Measurements from ENCODE around the gene PSMG3. TPM values are rescaled to one million over a fixed set of nuclear protein-coding genes. Genes with fewer than 3 reads are reported as not detected.

PSMG3 gene
- total RNA-seq, 1 experiment from 2014 or later, result 63.0 TPM

GRCh38 chr7:1604383-1604782 lies 34.6 kb upstream of the PSMG3 start:
- Histone ChIP-seq H3K23me2 (ENCODE audit: insufficient read length, low read depth, low read length, poor library complexity, severe bottlenecking) (no peaks in the 10 kb centered on the region), H3K4me2 (ENCODE audit: insufficient read depth, insufficient read length, low read length) (no peak overlapping the region), H2BK20ac (ENCODE audit: low read depth, low read length, poor library complexity, severe bottlenecking) (no peak overlapping the region), H3K23ac (ENCODE audit: insufficient read length, low read depth, low read length) (no peak overlapping the region), H4K91ac (ENCODE audit: insufficient read length, low read depth, low read length) (no peak overlapping the region), H4K8ac (replicated peaks; ENCODE audit: insufficient read length, low read depth, low read length) (no peak overlapping the region), H4K20me1 (ENCODE audit: control insufficient read depth, insufficient read depth, insufficient read length) (no peaks in the 10 kb centered on the region), H3K27ac (ENCODE audit: insufficient read length, low read depth, low read length) (no peak overlapping the region), H2BK5ac (ENCODE audit: insufficient read length, low read length) (no peak overlapping the region), H3K4me1 (ENCODE audit: insufficient read depth, low read length) (no peaks in the 10 kb centered on the region), H3K79me1 (ENCODE audit: insufficient read depth, low read depth, low read length, poor library complexity, severe bottlenecking) (no peaks in the 10 kb centered on the region), H3T11ph (ENCODE audit: low read length) (no peak overlapping the region), H3K9ac (ENCODE audit: extremely low read depth, insufficient read length, low read length) (no peak overlapping the region), H3K14ac (ENCODE audit: insufficient read depth, low read length) (no peak overlapping the region; the same call in 1 of the 2 replicates), H2BK120ac (ENCODE audit: low read depth, low read length, poor library complexity, severe bottlenecking) (no peak overlapping the region), H2AFZ (ENCODE audit: low read length) (no peak overlapping the region), H2BK15ac (ENCODE audit: low read depth, low read length) (no peak overlapping the region), H3K9me3 (ENCODE audit: control insufficient read depth, low read depth, low read length) (no peaks in the 10 kb centered on the region), H3K56ac (ENCODE audit: insufficient read length, low read depth, low read length) (no peak overlapping the region), H3K79me2 (ENCODE audit: insufficient read depth, low read length) (no peaks in the 10 kb centered on the region), H2AK5ac (ENCODE audit: insufficient read length, low read length) (no peak overlapping the region), H3K27me3 (ENCODE audit: insufficient read depth, low read length) (no peaks in the 10 kb centered on the region), H3K18ac (ENCODE audit: insufficient read length, low read depth, low read length) (no peak overlapping the region), H3K4ac (ENCODE audit: low read depth, low read length) (no peak overlapping the region), H2BK12ac (ENCODE audit: insufficient read length, low read depth, low read length) (no peak overlapping the region), H4K5ac (ENCODE audit: insufficient read length, low read depth, low read length) (no peak overlapping the region)
- no peak for DNase-seq
- TF ChIP-seq CTCF (conservative IDR thresholded peaks at IDR 0.05), result no peak
- Mint-ChIP-seq H3K4me3 (no peak overlapping the region), H3K9me3 (no peaks in the 10 kb centered on the region; a peak in 1 of 5 replicates), H3K4me1 (peaks cover 5 to 12% of the 10 kb centered on the region in 2 experiments; a peak in 3 of 4 replicates), H3K36me3 (ENCODE audit: insufficient read depth in 1 of 3, low read depth in 3 of 3) (no peaks in the 10 kb centered on the region), H3K27me3 (ENCODE audit: low read depth) (peaks cover 5% of the 10 kb centered on the region), H3K27ac (no peak overlapping the region)
- no CpG with 5 or more reads among the region's 2 CpGs for WGBS (ENCODE audit: extremely low coverage, insufficient read length, low lambda C conversion rate)

Measured in H9 (cell line).